ENCODE results near the gene EPHA2.

DNA sequence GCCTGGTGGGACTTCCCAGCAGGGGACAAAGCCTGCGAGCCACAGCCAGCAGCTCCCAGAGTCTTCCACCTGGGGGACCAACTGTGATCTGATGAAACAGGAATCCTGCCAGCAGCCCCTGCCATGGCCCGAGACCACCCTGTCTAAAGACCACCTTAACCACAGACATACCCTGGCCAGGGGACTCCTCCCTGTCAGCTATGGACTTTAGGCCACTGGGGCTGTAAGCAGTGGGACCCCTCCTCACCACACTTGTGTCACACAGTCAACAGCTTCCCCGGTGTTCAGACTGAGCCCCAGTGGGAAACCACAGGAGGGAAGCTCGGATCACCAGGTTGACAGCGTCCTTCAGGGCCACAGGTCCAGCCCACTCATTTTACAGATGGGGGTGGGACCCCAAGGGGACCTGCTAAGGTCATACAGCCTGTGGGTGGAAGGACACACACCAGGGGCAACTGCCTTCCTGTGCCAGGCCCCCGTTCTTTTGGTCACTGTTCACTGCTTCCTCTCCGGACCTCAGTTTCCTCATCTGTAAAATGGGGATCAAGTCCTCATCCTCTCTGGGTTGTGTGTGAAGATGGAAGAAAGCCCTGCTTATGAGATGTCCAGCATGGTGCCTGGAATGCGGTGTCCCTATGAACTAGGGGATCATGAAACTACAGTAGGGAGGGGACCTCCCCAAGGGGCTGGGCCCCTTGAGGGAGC lies 11.4 kb downstream of the EPHA2 start:
- TF ChIP-seq FOXA2 (IDR thresholded peaks at IDR 0.05) (no peak), MAX (IDR thresholded peaks at IDR 0.05) (no peak), RAD21 (IDR thresholded peaks at IDR 0.05) (no peak), RXRA (IDR thresholded peaks at IDR 0.05) (no peak), FOXA1 (IDR thresholded peaks at IDR 0.05) (no peak), ATF3 (IDR thresholded peaks at IDR 0.05) (no peak), ZBTB33 (IDR thresholded peaks at IDR 0.05) (no peak)
- TF ChIP-seq, protein P1, sequence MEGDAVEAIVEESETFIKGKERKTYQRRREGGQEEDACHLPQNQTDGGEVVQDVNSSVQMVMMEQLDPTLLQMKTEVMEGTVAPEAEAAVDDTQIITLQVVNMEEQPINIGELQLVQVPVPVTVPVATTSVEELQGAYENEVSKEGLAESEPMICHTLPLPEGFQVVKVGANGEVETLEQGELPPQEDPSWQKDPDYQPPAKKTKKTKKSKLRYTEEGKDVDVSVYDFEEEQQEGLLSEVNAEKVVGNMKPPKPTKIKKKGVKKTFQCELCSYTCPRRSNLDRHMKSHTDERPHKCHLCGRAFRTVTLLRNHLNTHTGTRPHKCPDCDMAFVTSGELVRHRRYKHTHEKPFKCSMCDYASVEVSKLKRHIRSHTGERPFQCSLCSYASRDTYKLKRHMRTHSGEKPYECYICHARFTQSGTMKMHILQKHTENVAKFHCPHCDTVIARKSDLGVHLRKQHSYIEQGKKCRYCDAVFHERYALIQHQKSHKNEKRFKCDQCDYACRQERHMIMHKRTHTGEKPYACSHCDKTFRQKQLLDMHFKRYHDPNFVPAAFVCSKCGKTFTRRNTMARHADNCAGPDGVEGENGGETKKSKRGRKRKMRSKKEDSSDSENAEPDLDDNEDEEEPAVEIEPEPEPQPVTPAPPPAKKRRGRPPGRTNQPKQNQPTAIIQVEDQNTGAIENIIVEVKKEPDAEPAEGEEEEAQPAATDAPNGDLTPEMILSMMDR (IDR thresholded peaks at IDR 0.05; ENCODE audit: low read depth, low read length, missing input control), result no peak

Measured in liver (tissue), 3 donors.